ENCODE measurements around the gene SCRN1.
"Not testable (repeated sequence)": the region's sequence is repeated elsewhere in the genome, so short reads cannot be mapped to it uniquely, and the experiment has no call there.

Gene SCRN1

GRCh38 chr7:29968683-29969395, 20.8 kb downstream of the SCRN1 start:
- no peak for DNase-seq (ENCODE audit: low spot score)

GRCh38 chr7:29965030-29965429, 24.6 kb downstream of the SCRN1 start:
- DNase-seq (ENCODE audit: low spot score) = no peak

GRCh38 chr7:29962035-29962434, 27.6 kb downstream of the SCRN1 start:
- DNase-seq (ENCODE audit: low spot score) = no peak

GRCh38 chr7:29961611-29962010, 28.0 kb downstream of the SCRN1 start:
- DNase-seq (ENCODE audit: low spot score) = not testable (repeated sequence)

- DNase-seq (ENCODE audit: low spot score) = no peak
Measured at GRCh38 chr7:29958667-29959358, 30.8 kb downstream of the SCRN1 start.

GRCh38 chr7:29957521-29958310, 31.9 kb downstream of the SCRN1 start:
- DNase-seq (ENCODE audit: low spot score) = no peak

GRCh38 chr7:29956487-29956836, 33.1 kb downstream of the SCRN1 start:
- DNase-seq (ENCODE audit: low spot score) = no peak

GRCh38 chr7:29955799-29956486, 33.7 kb downstream of the SCRN1 start:
- DNase-seq (ENCODE audit: low spot score) = no peak

- no peak for DNase-seq (ENCODE audit: low spot score)
Measured at GRCh38 chr7:29955075-29955792, 34.4 kb downstream of the SCRN1 start.

GRCh38 chr7:29953726-29954347, 35.8 kb downstream of the SCRN1 start:
- peak; percentile 18 for DNase-seq (ENCODE audit: low spot score)

- DNase-seq (ENCODE audit: low spot score) = no peak
Measured at GRCh38 chr7:29951206-29951605, 38.4 kb downstream of the SCRN1 start.

- no peak for DNase-seq (ENCODE audit: low spot score)
Measured at GRCh38 chr7:29950480-29950879, 39.1 kb downstream of the SCRN1 start.

- DNase-seq (ENCODE audit: low spot score) = no peak
Measured at GRCh38 chr7:29948587-29948986, 41.0 kb downstream of the SCRN1 start.

- peak; percentile 26 for DNase-seq (ENCODE audit: low spot score)
Measured at GRCh38 chr7:29946428-29947186, 43.0 kb downstream of the SCRN1 start.

- DNase-seq (ENCODE audit: low spot score) = no peak
Measured at GRCh38 chr7:29945259-29945809, 44.3 kb downstream of the SCRN1 start.

GRCh38 chr7:29940199-29940598, 49.4 kb downstream of the SCRN1 start:
- no peak for DNase-seq (ENCODE audit: low spot score)

- DNase-seq (ENCODE audit: low spot score) = no peak
Measured at GRCh38 chr7:29937132-29937531, 52.5 kb downstream of the SCRN1 start.

- no peak for DNase-seq (ENCODE audit: low spot score)
Measured at GRCh38 chr7:29935111-29935510, 54.5 kb downstream of the SCRN1 start.

GRCh38 chr7:29929018-29929807, 60.4 kb downstream of the SCRN1 start:
- no peak for DNase-seq (ENCODE audit: low spot score)
